Stomach (tissue), 9 donors: ENCODE results near the gene MAP3K1. TPM values are rescaled to one million over a fixed set of nuclear protein-coding genes. Genes with fewer than 3 reads are reported as not detected.
A peak's percentile ranks its signal among the peaks of the same experiment; 100 is the strongest.

Experiments used
- DNase-seq, 2 donors: peaks; one replicate each; pipeline versions ENCODE4 v3.0.0 to v3.0.0-alpha.2; 2013 to 2019
- H3K27ac ChIP-seq, 5 donors: fragments of 200-600 bp in 4 of 5; sonication (generic) in 4 of 5; one replicate each; pipeline ENCODE4 v1.5.1; 2013 to 2019; ENCODE audit warnings: mild to moderate bottlenecking in 1 of 5, moderate library complexity in 1 of 5
- H3K27me3 ChIP-seq, 3 donors: fragments of 200-600 bp; sonication (generic); one replicate each; pipeline ENCODE4 v1.5.1; 2017 to 2019; ENCODE audit warnings: mixed run types in 1 of 3
- H3K36me3 ChIP-seq, 4 donors: fragments of 200-600 bp; sonication (generic); 1 replicate in 3 of 4; 2 replicates in 1 of 4; pipeline ENCODE4 v1.5.1; 2016 to 2019
- H3K4me1 ChIP-seq, 4 donors: fragments of 200-600 bp; sonication (generic); one replicate each; pipeline ENCODE4 v1.5.1; 2016 to 2019
- H3K4me3 ChIP-seq, 4 donors: fragments of 200-600 bp; sonication (generic) in 3 of 4; one replicate each; pipeline ENCODE4 v1.5.1; 2016 to 2019; ENCODE audit warnings: mild to moderate bottlenecking in 1 of 4
- H3K9me3 ChIP-seq, 4 donors: fragments of 200-600 bp; sonication (generic); one replicate each; pipeline ENCODE4 v1.5.1; 2016 to 2019
- CTCF ChIP-seq, 7 experiments: fragments of 450-650 bp in 4 of 7; fragments of 200-600 bp in 3 of 7; sonication (generic) in 3 of 7; IDR thresholded peaks; one replicate each; pipeline ENCODE4 v1.5.1; 2016 to 2019; ENCODE audit warnings: antibody characterized with exemption in 7 of 7, control low read depth in 2 of 7, mild to moderate bottlenecking in 1 of 7
- EP300 ChIP-seq: sonication (generic); formaldehyde crosslinking; IDR thresholded peaks from one replicate; pipeline ENCODE4 v1.6.1; 2017; ENCODE audit warnings: antibody characterized with exemption
- POLR2A ChIP-seq, 4 donors: fragments of 450-650 bp; IDR thresholded peaks; one replicate each; pipeline ENCODE4 v1.6.1; 2016; ENCODE audit warnings: antibody characterized with exemption in 4 of 4, control low read depth in 2 of 4, mild to moderate bottlenecking in 1 of 4, moderate library complexity in 1 of 4
- POLR2AphosphoS5 ChIP-seq, 3 donors: sonication (generic); formaldehyde crosslinking; IDR thresholded peaks; one replicate each; pipeline ENCODE4 v1.6.1; 2016; ENCODE audit warnings: antibody characterized with exemption in 3 of 3
- WGBS, 5 donors: extraction: QIAGEN DNeasy Blood & Tissue Kit in 3 of 5; methylation state at CpG; one replicate each; pipeline versions ENCODE4 v1.1.5 to v1.1.7; 2013 to 2018; 5-methylcytosine and 5-hydroxymethylcytosine counted together
- intact Hi-C: fragments of 100-400 bp; cut with DNase I; formaldehyde crosslinking; loops from one replicate; pipeline ENCODE4 v1.15.1; 2023; ENCODE audit warnings: low total_unique reads
- polyA plus RNA-seq, 3 donors: library from polyadenylated mRNA; stranded (reverse); fragments of 200-250 nt; gene quantifications; one replicate each; pipeline ENCODE4 v1.2.3, GENCODE V29; 2013
- total RNA-seq, 5 donors: library from RNA; depleted of rRNA; stranded (reverse); fragments of >200 nt; gene quantifications; one replicate each; pipeline versions ENCODE4 v1.1.0 to v1.2.3, GENCODE V29; 2014 to 2016
- donor health status: healthy with polysubstance abuse.
- donor health status: Bipolar disorder and iron deficiency.
- donor health status: healthy.

MAP3K1 gene
- total and polyA plus RNA-seq, 8 donors, result 3.8 to 30.7 (median 7.7) TPM

GRCh38 chr5:56801256-56801655 is 14.1 kb upstream of the MAP3K1 start:
- intact Hi-C loops, result no loop called here
- H3K27ac ChIP-seq, result no peak overlapping the region
- H3K36me3 ChIP-seq, result no peaks in the 10 kb centered on the region
- no peaks in the 10 kb centered on the region for H3K27me3 ChIP-seq
- no peaks in the 10 kb centered on the region for H3K9me3 ChIP-seq
- WGBS, 5 donors, result 30 to 52% (median 40%) methylated on average over 3 of the region's 3 CpGs
- H3K4me3 ChIP-seq, result no peak overlapping the region
- H3K4me1 ChIP-seq, result peaks cover 0 to 18% (median 8%) of the 10 kb centered on the region in 4 donors
- TF ChIP-seq POLR2AphosphoS5 (IDR thresholded peaks at IDR 0.05), result peak in 1 of 3 donors; percentile 25
- no peak for TF ChIP-seq POLR2A (IDR thresholded peaks at IDR 0.05)
- DNase-seq, result no peak

- no peak for DNase-seq
- Histone ChIP-seq H3K4me3 (no peak overlapping the region), H3K9me3 (no peaks in the 10 kb centered on the region), H3K36me3 (no peaks in the 10 kb centered on the region), H3K4me1 (peaks cover 0 to 18% (median 8%) of the 10 kb centered on the region in 4 donors), H3K27ac (no peak overlapping the region), H3K27me3 (no peaks in the 10 kb centered on the region)
- TF ChIP-seq POLR2AphosphoS5 (IDR thresholded peaks at IDR 0.05) (no peak), EP300 (no peak), CTCF (IDR thresholded peaks at IDR 0.05) (no peak), POLR2A (IDR thresholded peaks at IDR 0.05) (no peak)
- intact Hi-C loops, result no loop called here
- WGBS, 5 donors, result 63 to 81% (median 74%) methylated on average over 2 of the region's 2 CpGs
Observed at GRCh38 chr5:56802205-56802604, 13.1 kb upstream of the MAP3K1 start.

- Histone ChIP-seq H3K4me1 (peaks cover 0 to 18% (median 8%) of the 10 kb centered on the region in 4 donors), H3K9me3 (no peaks in the 10 kb centered on the region), H3K27me3 (no peaks in the 10 kb centered on the region), H3K27ac (no peak overlapping the region), H3K36me3 (no peaks in the 10 kb centered on the region), H3K4me3 (no peak overlapping the region)
- WGBS, 5 donors, result 91 to 96% (median 92%) methylated on average over 2 of the region's 2 CpGs
- DNase-seq, result no peak
- TF ChIP-seq EP300 (no peak), POLR2A (IDR thresholded peaks at IDR 0.05) (no peak), POLR2AphosphoS5 (IDR thresholded peaks at IDR 0.05) (no peak), CTCF (IDR thresholded peaks at IDR 0.05) (no peak)
- intact Hi-C loops, result no loop called here
Observed at GRCh38 chr5:56803025-56803424, 12.3 kb upstream of the MAP3K1 start.

- H3K27ac ChIP-seq, result no peak overlapping the region
- 85 to 100% (median 88%) methylated on average over 1 of the region's 1 CpG for WGBS, 5 donors
- intact Hi-C loops, result no loop called here
- no peak overlapping the region for H3K4me3 ChIP-seq
- no peaks in the 10 kb centered on the region for H3K9me3 ChIP-seq
- H3K4me1 ChIP-seq, result peaks cover 0 to 18% (median 8%) of the 10 kb centered on the region in 4 donors
- H3K36me3 ChIP-seq, result no peaks in the 10 kb centered on the region
- H3K27me3 ChIP-seq, result no peaks in the 10 kb centered on the region
- no peak for DNase-seq
- no peak for TF ChIP-seq POLR2A (IDR thresholded peaks at IDR 0.05)
- no peak for TF ChIP-seq CTCF (IDR thresholded peaks at IDR 0.05)
- no peak for TF ChIP-seq POLR2AphosphoS5 (IDR thresholded peaks at IDR 0.05)
- no peak for TF ChIP-seq EP300
Observed at GRCh38 chr5:56803894-56804293, 11.5 kb upstream of the MAP3K1 start.

GRCh38 chr5:56807679-56808078 is 7.7 kb upstream of the MAP3K1 start:
- H3K4me3 ChIP-seq, result no peak overlapping the region
- TF ChIP-seq CTCF (IDR thresholded peaks at IDR 0.05), result no peak
- no peak for TF ChIP-seq POLR2A (IDR thresholded peaks at IDR 0.05)
- no peak for TF ChIP-seq POLR2AphosphoS5 (IDR thresholded peaks at IDR 0.05)
- no peak for TF ChIP-seq EP300
- no peaks in the 10 kb centered on the region for H3K9me3 ChIP-seq
- no peaks in the 10 kb centered on the region for H3K27me3 ChIP-seq
- intact Hi-C loops, result no loop called here
- no peak overlapping the region for H3K27ac ChIP-seq
- WGBS, 5 donors, result 59 to 83% (median 65%) methylated on average over 5 of the region's 5 CpGs
- no peaks in the 10 kb centered on the region for H3K36me3 ChIP-seq
- no peaks in the 10 kb centered on the region for H3K4me1 ChIP-seq
- DNase-seq, result no peak
